Upper lobe of right lung (tissue), 1 donor: ENCODE data around the gene RARA. TPM values are rescaled to one million over a fixed set of nuclear protein-coding genes. Genes with fewer than 3 reads are reported as not detected.

Experiments
- ATAC-seq: fragments of 200-7000 bp; cut with Tn5 transposase; one replicate; pipeline ENCODE4 v1.9.1; 2020; ENCODE audit warnings: mild to moderate bottlenecking, moderate library complexity
- DNase-seq: peaks from one replicate; pipeline ENCODE4 v3.0.0-alpha.2; 2020
- H3K27ac ChIP-seq: fragments of 200-600 bp; one replicate; pipeline ENCODE4 v1.8.0; 2022
- H3K27me3 ChIP-seq: fragments of 200-600 bp; one replicate; pipeline ENCODE4 v1.8.0; 2022; ENCODE audit warnings: mild to moderate bottlenecking
- H3K36me3 ChIP-seq: fragments of 200-600 bp; one replicate; pipeline ENCODE4 v1.8.0; 2022
- H3K4me1 ChIP-seq: fragments of 200-600 bp; one replicate; pipeline ENCODE4 v1.8.0; 2022
- H3K4me3 ChIP-seq: fragments of 200-600 bp; one replicate; pipeline ENCODE4 v1.8.0; 2022; ENCODE audit warnings: mild to moderate bottlenecking
- H3K9me3 ChIP-seq: fragments of 200-600 bp; one replicate; pipeline ENCODE4 v1.8.0; 2022
- CTCF ChIP-seq: fragments of 200-600 bp; IDR thresholded peaks from one replicate; pipeline ENCODE4 v1.8.0; 2022; ENCODE audit warnings: antibody characterized with exemption
- intact Hi-C: fragments of 100-400 bp; cut with DNase I; formaldehyde crosslinking; loops from one replicate; pipeline ENCODE4 v1.11.0; 2022
- total RNA-seq: library from RNA; stranded (reverse); fragmentation: NEBNext Ultra II Directional; extraction: Animal tissue kit (Norgen Biotek cat#: 25700); gene quantifications from one replicate; pipeline ENCODE4 v1.2.1, GENCODE V29; 2021
- donor health status: DM: no; HTN: yes; CAD: no; lungs with severe emphysema.

The RARA gene
- total RNA-seq, 1 donor from 2014 or later = 69.7 TPM

GRCh38 chr17:40342504-40343218 lies 33.7 kb downstream of the RARA start:
- H3K9me3 ChIP-seq = no peaks in the 10 kb centered on the region
- peak overlapping the region; percentile 64 for H3K4me3 ChIP-seq
- peaks cover 65% of the 10 kb centered on the region for H3K4me1 ChIP-seq
- ATAC-seq = no peak
- H3K27ac ChIP-seq = peak overlapping the region; percentile 94
- intact Hi-C loops = no loop called here
- no peaks in the 10 kb centered on the region for H3K36me3 ChIP-seq
- peak; percentile 68 for DNase-seq
- no peaks in the 10 kb centered on the region for H3K27me3 ChIP-seq
- TF ChIP-seq CTCF = no peak

- ATAC-seq (no peak), DNase-seq (peak; percentile 77)
Measured at GRCh38 chr17:40343219-40344119, 34.5 kb downstream of the RARA start.

GRCh38 chr17:40344421-40345160 lies 35.6 kb downstream of the RARA start:
- ATAC-seq = no peak
- H3K4me1 ChIP-seq = peaks cover 64% of the 10 kb centered on the region
- intact Hi-C loops = no loop called here
- DNase-seq = no peak
- H3K27me3 ChIP-seq = no peaks in the 10 kb centered on the region
- no peak for TF ChIP-seq CTCF
- peak overlapping the region; percentile 64 for H3K4me3 ChIP-seq
- H3K36me3 ChIP-seq = peaks cover 14% of the 10 kb centered on the region
- no peaks in the 10 kb centered on the region for H3K9me3 ChIP-seq
- H3K27ac ChIP-seq = peak overlapping the region; percentile 94

More at GRCh38 chr17:40343219-40344119, 34.5 kb downstream of the RARA start:
- Histone ChIP-seq H3K27ac (peak overlapping the region; percentile 94), H3K27me3 (no peaks in the 10 kb centered on the region), H3K4me1 (peaks cover 65% of the 10 kb centered on the region), H3K36me3 (peaks cover 4% of the 10 kb centered on the region), H3K9me3 (no peaks in the 10 kb centered on the region), H3K4me3 (peak overlapping the region; percentile 64)
- no peak for TF ChIP-seq CTCF
- intact Hi-C loops = no loop called here

GRCh38 chr17:40345161-40345993 lies 36.4 kb downstream of the RARA start:
- no peak for TF ChIP-seq CTCF
- H3K36me3 ChIP-seq = peaks cover 20% of the 10 kb centered on the region
- peak; percentile 88 for DNase-seq
- no peaks in the 10 kb centered on the region for H3K9me3 ChIP-seq
- H3K27me3 ChIP-seq = no peaks in the 10 kb centered on the region
- intact Hi-C loops = no loop called here
- peak overlapping the region; percentile 94 for H3K27ac ChIP-seq
- peaks cover 65% of the 10 kb centered on the region for H3K4me1 ChIP-seq
- peak overlapping the region; percentile 64 for H3K4me3 ChIP-seq
- ATAC-seq = peak; percentile 65
